IPS DF 6.9 (cell line): Measurements from ENCODE around the gene SLC52A3.
A peak's percentile ranks its signal among the peaks of the same experiment; 100 is the strongest.
"Not testable (repeated sequence)": the region's sequence is repeated elsewhere in the genome, so short reads cannot be mapped to it uniquely, and the experiment has no call there.

Experiments
- DNase-seq: peaks from one replicate; pipeline ENCODE4 v3.0.0-alpha.2; 2013; ENCODE audit warnings: low read depth, low spot score
- H3K27ac ChIP-seq: one replicate; pipeline ENCODE4 v1.5.1; 2013; ENCODE audit warnings: low read length, control low read depth
- H3K27me3 ChIP-seq: 2 replicates; pipeline ENCODE4 v1.6.1; 2013; ENCODE audit warnings: mild to moderate bottlenecking, low read length; ENCODE audit not compliant: control insufficient read depth, insufficient read depth
- H3K36me3 ChIP-seq: 2 replicates; pipeline ENCODE4 v1.6.1; 2013; ENCODE audit warnings: low read length; ENCODE audit not compliant: control insufficient read depth, insufficient read depth
- H3K4me1 ChIP-seq: 2 replicates; pipeline ENCODE4 v1.6.1; 2013; ENCODE audit warnings: low read length; ENCODE audit not compliant: control insufficient read depth, insufficient read depth
- H3K4me3 ChIP-seq: 2 replicates; pipeline ENCODE4 v1.5.1; 2013; ENCODE audit warnings: mild to moderate bottlenecking, low read length
- H3K9me3 ChIP-seq: 2 replicates; pipeline ENCODE4 v1.6.1; 2013; ENCODE audit warnings: low read length, inconsistent platforms; ENCODE audit not compliant: control insufficient read depth, insufficient read depth
- WGBS: extraction: QIAGEN DNeasy Blood & Tissue Kit; methylation state at CpG from one replicate; pipeline ENCODE4 v1.1.7; 2013; ENCODE audit warnings: mixed read lengths, missing lambda C conversion rate; ENCODE audit not compliant: insufficient read length, insufficient coverage; 5-methylcytosine and 5-hydroxymethylcytosine counted together

Gene SLC52A3

GRCh38 chr20:732727-733126 lies 35.6 kb downstream of the SLC52A3 start:
- no peaks in the 10 kb centered on the region for H3K9me3 ChIP-seq
- no CpG with 5 or more reads among the region's 3 CpGs for WGBS
- H3K27me3 ChIP-seq = no peaks in the 10 kb centered on the region
- H3K4me1 ChIP-seq = no peaks in the 10 kb centered on the region
- no peak overlapping the region for H3K27ac ChIP-seq
- H3K4me3 ChIP-seq = no peak overlapping the region
- no peak for DNase-seq
- H3K36me3 ChIP-seq = no peaks in the 10 kb centered on the region

GRCh38 chr20:731891-732560 lies 36.3 kb downstream of the SLC52A3 start:
- no peak for DNase-seq
- Histone ChIP-seq H3K27me3 (no peaks in the 10 kb centered on the region), H3K27ac (no peak overlapping the region), H3K9me3 (no peaks in the 10 kb centered on the region), H3K36me3 (no peaks in the 10 kb centered on the region), H3K4me3 (no peak overlapping the region), H3K4me1 (no peaks in the 10 kb centered on the region)
- whole genome bisulfite sequencing = no CpG with 5 or more reads among the region's 8 CpGs

DNA sequence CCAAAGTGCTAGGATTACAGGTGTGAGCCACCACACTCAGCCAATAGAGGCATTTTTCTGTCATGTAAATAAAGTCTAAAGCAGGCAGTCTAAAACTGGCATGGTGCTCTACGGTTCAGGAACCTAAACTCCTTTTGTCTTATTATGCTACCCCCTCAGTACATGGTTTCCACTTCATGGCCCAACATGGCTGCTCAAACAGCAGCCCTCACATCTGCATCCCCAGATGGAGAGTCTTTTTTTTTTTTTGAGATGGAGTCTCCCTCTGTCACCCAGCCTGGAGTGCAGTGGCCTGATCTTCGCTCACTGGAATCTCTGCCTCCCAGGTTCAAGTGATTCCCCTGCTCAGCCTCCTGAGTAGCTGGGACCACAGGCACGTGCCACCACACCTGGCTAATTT lies 38.3 kb downstream of the SLC52A3 start:
- Histone ChIP-seq H3K9me3 (no peaks in the 10 kb centered on the region), H3K27ac (no peak overlapping the region), H3K27me3 (no peaks in the 10 kb centered on the region), H3K36me3 (no peaks in the 10 kb centered on the region), H3K4me3 (no peak overlapping the region), H3K4me1 (no peaks in the 10 kb centered on the region)
- no peak for DNase-seq
- no CpG with 5 or more reads among the region's 3 CpGs for WGBS

GRCh38 chr20:728256-728944 lies 39.9 kb downstream of the SLC52A3 start:
- peak overlapping the region; percentile 59; the same call in 1 of the 2 replicates for H3K4me3 ChIP-seq
- H3K36me3 ChIP-seq = no peaks in the 10 kb centered on the region
- H3K9me3 ChIP-seq = no peaks in the 10 kb centered on the region
- peak; percentile 61 for DNase-seq
- H3K4me1 ChIP-seq = no peaks in the 10 kb centered on the region
- H3K27me3 ChIP-seq = no peaks in the 10 kb centered on the region
- WGBS = no CpG with 5 or more reads among the region's 60 CpGs
- H3K27ac ChIP-seq = no peak overlapping the region

- no CpG with 5 or more reads among the region's 4 CpGs for WGBS
- H3K4me3 ChIP-seq = no peak overlapping the region
- no peaks in the 10 kb centered on the region for H3K27me3 ChIP-seq
- no peak overlapping the region for H3K27ac ChIP-seq
- H3K9me3 ChIP-seq = no peaks in the 10 kb centered on the region
- DNase-seq = no peak
- no peaks in the 10 kb centered on the region for H3K4me1 ChIP-seq
- H3K36me3 ChIP-seq = no peaks in the 10 kb centered on the region
Observed at GRCh38 chr20:726160-726559, 42.1 kb downstream of the SLC52A3 start.

- no peaks in the 10 kb centered on the region for H3K4me1 ChIP-seq
- no peak for DNase-seq
- H3K4me3 ChIP-seq = no peak overlapping the region
- no peaks in the 10 kb centered on the region for H3K36me3 ChIP-seq
- H3K9me3 ChIP-seq = no peaks in the 10 kb centered on the region
- WGBS = no CpG with 5 or more reads among the region's 7 CpGs
- no peaks in the 10 kb centered on the region for H3K27me3 ChIP-seq
- no peak overlapping the region for H3K27ac ChIP-seq
Observed at GRCh38 chr20:725491-725890, 42.8 kb downstream of the SLC52A3 start.

DNA sequence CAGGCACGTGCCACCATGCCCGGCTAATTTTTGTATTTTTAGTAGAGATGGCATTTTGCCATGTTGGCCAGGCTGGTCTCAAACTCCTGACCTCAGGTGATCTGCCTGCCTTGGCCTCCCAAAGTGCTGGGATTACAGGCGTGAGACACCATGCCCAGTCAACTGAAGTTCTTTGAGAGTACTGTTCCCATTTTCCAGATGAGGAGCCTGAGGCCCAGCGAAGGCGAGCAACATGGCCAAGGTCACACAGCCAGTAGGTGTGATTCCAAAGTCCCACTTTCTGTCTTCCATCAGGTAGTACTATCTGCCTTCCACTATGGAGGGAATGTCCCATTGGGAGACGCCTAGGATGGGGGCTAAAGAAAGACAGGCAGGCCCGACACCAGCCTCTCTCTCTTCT lies 43.5 kb downstream of the SLC52A3 start:
- not testable (repeated sequence) for DNase-seq, H3K27me3 ChIP-seq, H3K27ac ChIP-seq, H3K4me3 ChIP-seq, H3K36me3 ChIP-seq, H3K4me1 ChIP-seq, H3K9me3 ChIP-seq
- WGBS = no CpG with 5 or more reads among the region's 7 CpGs

DNA sequence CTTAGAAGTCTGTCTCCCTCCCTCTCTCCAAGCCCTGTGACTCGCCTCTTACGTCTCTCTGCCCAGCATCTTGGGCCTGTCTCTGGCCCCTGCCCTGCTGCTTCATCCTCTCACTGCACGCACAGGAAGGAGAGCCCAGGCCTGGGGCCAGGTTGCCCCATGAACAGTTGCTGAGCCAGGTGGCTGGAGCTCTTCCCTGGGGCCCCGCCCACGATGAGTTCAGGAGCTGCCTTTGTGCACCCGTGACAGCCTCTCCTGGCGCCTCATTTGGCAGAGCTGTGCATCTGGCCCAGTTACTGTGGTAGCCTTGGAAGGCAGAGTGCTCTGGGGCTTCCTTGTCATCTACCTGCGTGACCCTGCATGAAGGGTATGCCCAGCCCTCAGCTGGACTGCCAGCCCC lies 44.5 kb downstream of the SLC52A3 start:
- Histone ChIP-seq H3K27me3 (no peaks in the 10 kb centered on the region), H3K4me3 (no peak overlapping the region), H3K9me3 (no peaks in the 10 kb centered on the region), H3K36me3 (no peaks in the 10 kb centered on the region), H3K4me1 (no peaks in the 10 kb centered on the region), H3K27ac (no peak overlapping the region)
- no peak for DNase-seq
- WGBS = no CpG with 5 or more reads among the region's 8 CpGs

DNA sequence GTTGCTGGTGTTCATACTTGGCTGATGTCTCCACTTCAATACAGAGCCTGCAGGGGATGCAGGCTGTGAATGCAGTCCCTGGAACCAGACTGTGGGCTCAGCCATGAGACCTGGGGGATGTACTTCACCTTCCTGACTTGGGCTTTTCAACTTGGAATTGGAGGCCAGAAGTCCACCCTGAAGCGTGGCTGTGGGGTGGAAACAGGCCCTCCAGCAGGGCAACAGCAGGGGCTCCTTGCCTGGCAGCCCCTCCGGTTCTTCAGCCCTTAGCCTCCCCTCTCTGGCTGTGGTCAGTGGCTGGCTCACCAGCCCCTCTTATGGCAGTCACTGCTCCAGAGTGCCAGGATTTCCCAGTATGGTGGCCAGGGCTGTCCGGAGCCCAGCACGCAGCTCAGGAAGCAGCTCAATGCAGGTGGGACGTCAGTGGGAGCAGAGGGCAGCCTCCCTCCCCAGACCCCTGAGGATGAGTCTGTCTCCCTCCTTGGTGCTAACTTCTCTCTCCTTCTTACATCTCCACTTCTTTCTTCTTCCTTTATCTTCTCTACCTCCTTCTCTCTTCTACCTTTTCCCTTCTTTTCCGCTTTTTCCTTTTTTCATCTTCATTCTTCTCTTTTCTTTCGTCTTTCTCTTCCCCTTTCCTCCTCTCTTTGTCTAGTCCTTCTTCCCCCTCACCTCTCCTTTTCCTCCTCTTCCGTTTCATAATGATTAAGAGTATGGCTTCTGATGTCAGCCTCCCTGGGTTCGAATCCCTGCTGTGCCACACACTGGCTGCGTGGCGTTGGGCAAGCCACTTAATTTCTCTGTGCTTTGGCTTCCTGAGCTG lies 45.3 kb downstream of the SLC52A3 start:
- WGBS = 98% methylated on average over 3 of the region's 11 CpGs
- no peak for DNase-seq
- Histone ChIP-seq H3K4me1 (no peaks in the 10 kb centered on the region), H3K27ac (no peak overlapping the region), H3K9me3 (no peaks in the 10 kb centered on the region), H3K4me3 (no peak overlapping the region), H3K36me3 (no peaks in the 10 kb centered on the region), H3K27me3 (no peaks in the 10 kb centered on the region)

- H3K4me1 ChIP-seq = no peaks in the 10 kb centered on the region
- no peak overlapping the region for H3K4me3 ChIP-seq
- no peaks in the 10 kb centered on the region for H3K9me3 ChIP-seq
- no peak for DNase-seq
- no peaks in the 10 kb centered on the region for H3K27me3 ChIP-seq
- WGBS = no CpG with 5 or more reads among the region's 4 CpGs
- no peak overlapping the region for H3K27ac ChIP-seq
- H3K36me3 ChIP-seq = no peaks in the 10 kb centered on the region
Observed at GRCh38 chr20:721876-722275, 46.4 kb downstream of the SLC52A3 start.
